GM12878 (cell line): ENCODE measurements around the gene SLC25A43. TPM values are rescaled to one million over a fixed set of nuclear protein-coding genes. Genes with fewer than 3 reads are reported as not detected.

Experiments used
- ATAC-seq: fragments of 200-7000 bp; cut with Tn5 transposase; 3 replicates; pipeline ENCODE4 v1.9.1; 2020; ENCODE audit warnings: mild to moderate bottlenecking, moderate library complexity
- BruUV-seq: library from RNA; stranded (reverse); fragments of 400-500 nt; replicated peaks from 2 replicates; lab custom pipeline; 2021; lab: Mats Ljungman, UMichigan
- CTCF ChIA-PET: fragments of 300-600 bp; sonication (Branson Sonifier 250); formaldehyde crosslinking; extraction: SDS; loops from one replicate; lab custom pipeline; 2021; ENCODE audit warnings: inconsistent platforms; lab: Yijun Ruan, JAX
- POLR2A ChIA-PET: fragments of 350-600 bp; formaldehyde crosslinking; extraction: SDS; loops from one replicate; lab custom pipeline; 2021; ENCODE audit warnings: inconsistent platforms; lab: Charles Lee
- RAD21 ChIA-PET: fragments of 300-600 bp; sonication (Branson Sonifier 250); formaldehyde crosslinking; loops from one replicate; lab custom pipeline; 2023; ENCODE audit warnings: antibody characterized with exemption; ENCODE audit not compliant: unreplicated experiment; lab: Charles Lee
- SMC1A ChIA-PET: fragments of 300-600 bp; sonication (Branson Sonifier 250); formaldehyde crosslinking; loops from one replicate; lab custom pipeline; 2023; ENCODE audit not compliant: unreplicated experiment, uncharacterized antibody; lab: Charles Lee
- DNase-seq: peaks from one replicate; pipeline ENCODE4 v3.0.0-alpha.2; 2011; ENCODE audit warnings: low read depth, low spot score
- FAIRE-seq: peaks from 3 replicates; lab custom pipeline; 2011; peaks lifted over from hg19 to GRCh38; lab: Jason Lieb, UNC
- H2AFZ ChIP-seq: 2 replicates; pipeline ENCODE4 v1.6.0; 2011; ENCODE audit warnings: low read depth, low read length, control low read depth; ENCODE audit not compliant: control insufficient read depth
- H3K27ac ChIP-seq: 2 replicates; pipeline ENCODE4 v1.5.1; 2011; ENCODE audit warnings: control low read depth; ENCODE audit not compliant: control insufficient read depth, insufficient read depth
- H3K27me3 ChIP-seq, 2 experiments: replicated peaks in 1 of 2; 2 replicates each; pipeline versions ENCODE4 v1.6.0 to v1.6.1; 2011; ENCODE audit warnings: low read length in 1 of 2; ENCODE audit not compliant: control insufficient read depth in 2 of 2, insufficient read depth in 2 of 2
- H3K36me3 ChIP-seq, 2 experiments: 2 replicates each; pipeline ENCODE4 v1.5.1; 2011; ENCODE audit warnings: low read length in 1 of 2; ENCODE audit not compliant: control insufficient read depth in 2 of 2, insufficient read depth in 2 of 2
- H3K4me1 ChIP-seq: 2 replicates; pipeline ENCODE4 v1.6.1; 2011; ENCODE audit warnings: mild to moderate bottlenecking, low read length, moderate library complexity, mixed read lengths; ENCODE audit not compliant: control insufficient read depth, insufficient read depth
- H3K4me2 ChIP-seq: 2 replicates; pipeline ENCODE4 v1.6.0; 2011; ENCODE audit warnings: control low read depth; ENCODE audit not compliant: control insufficient read depth, insufficient read depth
- H3K4me3 ChIP-seq: fragments of 200-600 bp; sonication (generic); 2 replicates; pipeline ENCODE4 v1.5.1; 2016
- H3K79me2 ChIP-seq: 2 replicates; pipeline ENCODE4 v1.6.0; 2011; ENCODE audit warnings: low read length; ENCODE audit not compliant: control insufficient read depth, insufficient read depth
- H3K9ac ChIP-seq: 2 replicates; pipeline ENCODE4 v1.8.0; 2011; ENCODE audit warnings: low read length, control low read depth, mixed read lengths; ENCODE audit not compliant: control insufficient read depth, insufficient read depth
- H3K9me3 ChIP-seq: replicated peaks from 3 replicates; pipeline ENCODE4 v1.5.1; 2011; ENCODE audit warnings: mild to moderate bottlenecking, low read length; ENCODE audit not compliant: control insufficient read depth, insufficient read depth
- H4K20me1 ChIP-seq: 2 replicates; pipeline ENCODE4 v1.6.0; 2011; ENCODE audit not compliant: control insufficient read depth, insufficient read depth
- MTA3 ChIP-seq: IDR thresholded peaks from 2 replicates; pipeline ENCODE4 v1.6.1; 2012; ENCODE audit warnings: low read length, inconsistent platforms, borderline replicate concordance
- POLR2AphosphoS2 ChIP-seq: IDR thresholded peaks from 2 replicates; pipeline ENCODE4 v1.6.1; 2011; ENCODE audit warnings: low read depth, mild to moderate bottlenecking, low read length, improper control_type of control experiment, moderate library complexity
- SPI1 ChIP-seq: IDR thresholded peaks from 2 replicates; pipeline ENCODE4 v1.6.1; 2011; ENCODE audit warnings: low read depth, mild to moderate bottlenecking, low read length, moderate library complexity, borderline replicate concordance; ENCODE audit not compliant: insufficient read depth
- WGBS: methylation state at CpG from one replicate; pipeline ENCODE4 v1.1.6; 2016; ENCODE audit warnings: low lambda C conversion rate; ENCODE audit not compliant: insufficient replicate concordance, insufficient coverage; ENCODE audit errors: missing lambda C conversion rate; 5-methylcytosine and 5-hydroxymethylcytosine counted together
- in situ Hi-C: fragments of 300-500 bp; cut with MboI; formaldehyde crosslinking; loops from 9 replicates; pipeline ENCODE4 v1.14.3; 2018; ENCODE audit warnings: mixed read lengths
- intact Hi-C: fragments of 100-400 bp; cut with micrococcal nuclease; formaldehyde crosslinking; loops from one replicate; pipeline ENCODE4 v1.14.2; 2022; ENCODE audit not compliant: unreplicated experiment
- polyA plus RNA-seq, 11 experiments: library from polyadenylated mRNA; depleted of rRNA in 4 of 11; unstranded in 6 of 11; stranded (reverse) in 5 of 11; fragments of >200 nt; fragmentation: Nextera tagmentation in 4 of 11; fragmentation: Illumina TruSeq in 1 of 11; extraction: Ambion mirVana in 4 of 11; extraction: Trizol in 1 of 11; gene quantifications; 1 replicate in 1 of 11; 2 replicates in 10 of 11; pipeline versions ENCODE4 v1.2.1 to v1.2.3, GENCODE V29; 2011 to 2016; ENCODE audit warnings: inconsistent platforms in 2 of 11, missing spikeins in 2 of 11, low read depth in 1 of 11
- total RNA-seq, 4 experiments: library from RNA; depleted of rRNA in 3 of 4; stranded (reverse); fragments of >200 nt in 3 of 4; fragmentation: Illumina TruSeq in 1 of 4; extraction: Trizol in 1 of 4; gene quantifications; 2 replicates each; pipeline versions ENCODE4 v1.2.1 to v1.2.3, GENCODE V29; 2013 to 2021

SLC25A43 gene
- total and polyA plus RNA-seq, 10 of the 15 experiments (the other 5 are each of a cell fraction or from before 2014, with no cell fraction given): 2.5 to 13.5 (median 6.8) TPM

GRCh38 chrX:119495734-119496726, 96.9 kb downstream of the SLC25A43 start:
- ChIA-PET CTCF (interaction anchor here (0.6 to 1.7 kb wide), 7 partner anchors 8 to 289 kb away, joined by 3 to 9 read pairs (median 3); no protein-coding TSS in a partner anchor), POLR2A (interaction anchor here (0.5 to 1.6 kb wide), 2 partner anchors 12 to 169 kb away, joined by 4 read pairs; no protein-coding TSS in a partner anchor), SMC1A (interaction anchor here (0.5 to 1.9 kb wide), 3 partner anchors 16 to 33 kb away, joined by 3 to 4 read pairs (median 3); no protein-coding TSS in a partner anchor), RAD21 (no interaction called here)
- Histone ChIP-seq H3K9ac (no peak overlapping the region), H3K27me3 (no peaks in the 10 kb centered on the region), H3K79me2 (no peaks in the 10 kb centered on the region), H3K4me1 (no peaks in the 10 kb centered on the region), H3K9me3 (no peaks in the 10 kb centered on the region), H4K20me1 (no peaks in the 10 kb centered on the region), H3K4me3 (no peak overlapping the region), H2AFZ (no peak overlapping the region), H3K27ac (no peak overlapping the region), H3K4me2 (no peak overlapping the region), H3K36me3 (no peaks in the 10 kb centered on the region)
- intact Hi-C loops: no loop called here
- DNase-seq: no peak
- FAIRE-seq: no peak
- no TSS peak for BruUV-seq
- no peak for TF ChIP-seq POLR2AphosphoS2
- ATAC-seq: no peak
- WGBS: 37% methylated on average over 10 of the region's 10 CpGs
- in situ Hi-C loops: no loop called here

- DNase-seq (no peak), ATAC-seq (no peak), FAIRE-seq (no peak)
- TF ChIP-seq MTA3: no peak
- peak; percentile 32; the same call in 1 of the 2 replicates for TF ChIP-seq SPI1
- ChIA-PET POLR2A (no interaction called here), CTCF (interaction anchor here (1.0 to 1.1 kb wide), 2 partner anchors 9 to 14 kb away, joined by 5 read pairs; no protein-coding TSS in a partner anchor), SMC1A (interaction anchor here (0.6 to 1.9 kb wide), 3 partner anchors 15 to 237 kb away, joined by 3 to 4 read pairs (median 3); no protein-coding TSS in a partner anchor), RAD21 (interaction anchor here (0.6 kb wide), 1 partner anchor 83 kb away, joined by 3 read pairs; no protein-coding TSS in a partner anchor)
- no peaks in the 10 kb centered on the region for H3K9me3 ChIP-seq
- WGBS: 55% methylated on average over 1 of the region's 1 CpG
- no peak overlapping the region for H3K27ac ChIP-seq
- BruUV-seq: no TSS peak
- H4K20me1 ChIP-seq: no peaks in the 10 kb centered on the region
- intact Hi-C loops: no loop called here
- H3K36me3 ChIP-seq: no peaks in the 10 kb centered on the region
- H3K4me1 ChIP-seq: no peaks in the 10 kb centered on the region
- H2AFZ ChIP-seq: no peak overlapping the region
- no peaks in the 10 kb centered on the region for H3K79me2 ChIP-seq
- no peaks in the 10 kb centered on the region for H3K27me3 ChIP-seq
- in situ Hi-C loops: no loop called here
- H3K4me2 ChIP-seq: no peak overlapping the region
- H3K9ac ChIP-seq: no peak overlapping the region
- no peak overlapping the region for H3K4me3 ChIP-seq
Measured at GRCh38 chrX:119497185-119497584, 98.0 kb downstream of the SLC25A43 start.
